Right lobe of liver (tissue), 6 donors: ENCODE measurements around the gene FGGY. TPM values are rescaled to one million over a fixed set of nuclear protein-coding genes. Genes with fewer than 3 reads are reported as not detected.

ENCODE experiments used
- ATAC-seq, 4 donors: fragments of 200-7000 bp; cut with Tn5 transposase; one replicate each; pipeline ENCODE4 v1.9.1; 2020; ENCODE audit warnings: mild to moderate bottlenecking in 4 of 4, moderate library complexity in 4 of 4
- DNase-seq, 3 donors: peaks; one replicate each; pipeline ENCODE4 v3.0.0-alpha.2; 2020
- H3K27ac ChIP-seq, 3 donors: fragments of 200-600 bp; one replicate each; pipeline ENCODE4 v1.8.0; 2022
- H3K27me3 ChIP-seq, 2 donors: fragments of 200-600 bp; one replicate each; pipeline ENCODE4 v1.8.0; 2022
- H3K36me3 ChIP-seq, 4 donors: fragments of 200-600 bp; sonication (generic) in 1 of 4; one replicate each; pipeline versions ENCODE4 v1.5.1 to v1.8.0; 2017 to 2022; ENCODE audit warnings: control low read depth in 1 of 4
- H3K4me1 ChIP-seq, 4 donors: fragments of 200-600 bp; sonication (generic) in 1 of 4; one replicate each; pipeline versions ENCODE4 v1.5.1 to v1.8.0; 2017 to 2022; ENCODE audit warnings: control low read depth in 1 of 4
- H3K4me3 ChIP-seq, 3 donors: fragments of 200-600 bp; one replicate each; pipeline ENCODE4 v1.8.0; 2022
- H3K9me3 ChIP-seq, 4 donors: fragments of 200-600 bp; sonication (generic) in 1 of 4; one replicate each; pipeline versions ENCODE4 v1.5.1 to v1.8.0; 2017 to 2022; ENCODE audit warnings: control low read depth in 1 of 4
- CTCF ChIP-seq, 4 donors: fragments of 200-600 bp in 3 of 4; fragments of 450-650 bp in 1 of 4; IDR thresholded peaks; one replicate each; pipeline versions ENCODE4 v1.5.1 to v1.8.0; 2016 to 2022; ENCODE audit warnings: antibody characterized with exemption in 4 of 4, mild to moderate bottlenecking in 2 of 4
- POLR2A ChIP-seq: fragments of 450-650 bp; IDR thresholded peaks from one replicate; pipeline ENCODE4 v1.6.1; 2017; ENCODE audit warnings: antibody characterized with exemption, mild to moderate bottlenecking
- WGBS: methylation state at CpG from one replicate; pipeline ENCODE4 v1.1.6; 2018; ENCODE audit warnings: low coverage, low lambda C conversion rate; ENCODE audit not compliant: insufficient coverage; ENCODE audit errors: missing lambda C conversion rate; 5-methylcytosine and 5-hydroxymethylcytosine counted together
- intact Hi-C, 2 donors: fragments of 100-400 bp; cut with DNase I; formaldehyde crosslinking; loops; one replicate each; pipeline versions ENCODE4 v1.11.2 to v1.14.1; 2022
- total RNA-seq, 6 experiments: library from RNA; depleted of rRNA in 2 of 6; stranded (reverse); fragments of >200 nt in 2 of 6; fragmentation: NEBNext Ultra II Directional in 3 of 6; extraction: Animal tissue kit (Norgen Biotek cat#: 25700) in 3 of 6; gene quantifications; one replicate each; pipeline versions ENCODE4 v1.1.0 to v1.2.4, GENCODE V29; 2016 to 2023
- donor health status: DM: no; HTN: yes; CAD: no.
- donor health status: DM: no; HTN: no; CAD: no.
- donor health status: DM: no; HTN: no; CAD: no.
- donor health status: DM: no; HTN: yes; CAD: no.
- donor health status: DM: no; HTN: yes; CAD: no.

Gene FGGY
- total RNA-seq, 6 experiments from 2014 or later: 45.5 to 84.2 (median 58.7) TPM

- Histone ChIP-seq H3K4me3 (no peak overlapping the region), H3K27me3 (no peaks in the 10 kb centered on the region), H3K27ac (peak overlapping the region in 2 of 3 donors; percentile 50 to 65), H3K36me3 (no peaks in the 10 kb centered on the region), H3K4me1 (peaks cover 0 to 33% (median 10%) of the 10 kb centered on the region in 4 donors), H3K9me3 (no peaks in the 10 kb centered on the region)
- intact Hi-C loops: no loop called here
- no peak for TF ChIP-seq POLR2A
- TF ChIP-seq CTCF (IDR thresholded peaks at IDR 0.05): no peak
- ATAC-seq (no peak), DNase-seq (no peak)
Observed at GRCh38 chr1:59291561-59291960, 5.3 kb upstream of the FGGY start.

- Histone ChIP-seq H3K36me3 (no peaks in the 10 kb centered on the region), H3K4me3 (no peak overlapping the region), H3K27me3 (no peaks in the 10 kb centered on the region), H3K9me3 (no peaks in the 10 kb centered on the region), H3K4me1 (peaks cover 0 to 37% (median 10%) of the 10 kb centered on the region in 4 donors), H3K27ac (peak overlapping the region; percentile 50 to 65 (median 59))
- peak; percentile 40 to 82 (median 62) for DNase-seq
- peak in 1 of 4 donors; percentile 15 for TF ChIP-seq CTCF (IDR thresholded peaks at IDR 0.05)
- TF ChIP-seq POLR2A: peak; percentile 84
- ATAC-seq: peak; percentile 43 to 53 (median 50)
- intact Hi-C loops: no loop called here
- WGBS: 15% methylated on average over 2 of the region's 2 CpGs
Observed at GRCh38 chr1:59292562-59292961, 4.3 kb upstream of the FGGY start.

GRCh38 chr1:59293206-59293605 lies 3.7 kb upstream of the FGGY start:
- Histone ChIP-seq H3K4me3 (no peak overlapping the region), H3K9me3 (no peaks in the 10 kb centered on the region), H3K4me1 (peaks cover 0 to 43% (median 10%) of the 10 kb centered on the region in 4 donors), H3K36me3 (no peaks in the 10 kb centered on the region), H3K27ac (peak overlapping the region; percentile 50 to 65 (median 59)), H3K27me3 (no peaks in the 10 kb centered on the region)
- DNase-seq (no peak), ATAC-seq (no peak)
- TF ChIP-seq CTCF (IDR thresholded peaks at IDR 0.05): no peak
- intact Hi-C loops: no loop called here
- 71% methylated on average over 2 of the region's 2 CpGs for WGBS

GRCh38 chr1:59293849-59294248 lies 3.0 kb upstream of the FGGY start:
- peak in 1 of 3 donors; percentile 56 for DNase-seq
- TF ChIP-seq CTCF (IDR thresholded peaks at IDR 0.05): no peak
- no peak for TF ChIP-seq POLR2A

GRCh38 chr1:59294423-59294822 lies 2.5 kb upstream of the FGGY start:
- Histone ChIP-seq H3K36me3 (no peaks in the 10 kb centered on the region), H3K27me3 (no peaks in the 10 kb centered on the region), H3K4me1 (peaks cover 0 to 55% (median 13%) of the 10 kb centered on the region in 4 donors), H3K27ac (no peak overlapping the region), H3K4me3 (no peak overlapping the region), H3K9me3 (no peaks in the 10 kb centered on the region)
- ATAC-seq: no peak
- intact Hi-C loops: no loop called here
- TF ChIP-seq CTCF (IDR thresholded peaks at IDR 0.05): no peak
- no peak for TF ChIP-seq POLR2A
- WGBS: 96% methylated on average over 4 of the region's 4 CpGs
- DNase-seq: no peak

More at GRCh38 chr1:59293849-59294248, 3.0 kb upstream of the FGGY start:
- peak overlapping the region in 2 of 3 donors; percentile 59 to 65 for H3K27ac ChIP-seq
- no peak overlapping the region for H3K4me3 ChIP-seq
- WGBS: 75% methylated on average over 1 of the region's 12 CpGs
- intact Hi-C loops: no loop called here
- H3K4me1 ChIP-seq: peaks cover 0 to 50% (median 10%) of the 10 kb centered on the region in 4 donors
- ATAC-seq: no peak
- H3K9me3 ChIP-seq: no peaks in the 10 kb centered on the region
- H3K27me3 ChIP-seq: no peaks in the 10 kb centered on the region
- H3K36me3 ChIP-seq: no peaks in the 10 kb centered on the region
